Measurements from ENCODE around the gene AHRR.
"Not testable (repeated sequence)": the region's sequence is repeated elsewhere in the genome, so short reads cannot be mapped to it uniquely, and the experiment has no call there.

AHRR gene

GRCh38 chr5:477871-478270, 156.4 kb downstream of the AHRR start:
- FAIRE-seq (no peak), DNase-seq (ENCODE audit: extremely low spot score, insufficient read length, low read depth) (no peak)

DNA sequence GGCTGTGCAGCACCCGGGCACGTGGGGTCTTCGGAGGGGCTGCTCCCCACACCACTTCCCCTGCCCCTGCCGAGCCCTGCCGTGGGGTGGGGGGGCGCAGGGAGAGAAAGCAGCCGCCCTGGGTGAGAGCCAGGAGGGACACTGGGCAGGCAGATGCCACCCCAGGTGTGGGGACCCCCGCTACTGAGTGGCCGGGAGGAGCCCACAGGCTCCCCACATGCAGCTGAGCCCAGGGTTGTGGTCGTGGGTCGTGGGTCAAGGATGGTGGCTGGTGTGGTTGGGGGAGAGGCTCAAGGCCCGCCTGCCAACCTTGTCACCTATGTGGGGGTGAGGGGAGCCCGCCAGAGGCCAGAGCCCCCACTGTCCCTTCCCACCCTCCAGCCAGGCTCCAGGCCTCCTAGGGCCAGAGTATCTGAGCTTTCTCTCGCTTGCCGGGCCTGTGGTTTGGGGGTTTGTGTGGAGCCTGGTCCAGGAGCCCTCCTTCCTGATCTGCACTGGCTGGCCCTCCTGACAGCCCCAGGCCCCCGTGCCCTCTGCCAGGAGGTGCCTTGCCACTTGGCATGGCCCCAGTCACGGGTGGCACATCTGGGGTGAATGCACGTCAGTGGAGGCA, 157.0 kb downstream of the AHRR start:
- FAIRE-seq, result no peak
- no peak for DNase-seq (ENCODE audit: extremely low spot score, insufficient read length, low read depth)

- FAIRE-seq, result no peak
- DNase-seq (ENCODE audit: extremely low spot score, insufficient read length, low read depth), result no peak
Measured at GRCh38 chr5:478982-479535, 157.5 kb downstream of the AHRR start.

GRCh38 chr5:479566-480319, 158.2 kb downstream of the AHRR start:
- FAIRE-seq (no peak), DNase-seq (ENCODE audit: extremely low spot score, insufficient read length, low read depth) (no peak)

GRCh38 chr5:481347-481746, 159.8 kb downstream of the AHRR start:
- FAIRE-seq (no peak), DNase-seq (ENCODE audit: extremely low spot score, insufficient read length, low read depth) (no peak)

- no peak for FAIRE-seq
- DNase-seq (ENCODE audit: extremely low spot score, insufficient read length, low read depth), result no peak
Measured at GRCh38 chr5:482021-482420, 160.5 kb downstream of the AHRR start.

DNA sequence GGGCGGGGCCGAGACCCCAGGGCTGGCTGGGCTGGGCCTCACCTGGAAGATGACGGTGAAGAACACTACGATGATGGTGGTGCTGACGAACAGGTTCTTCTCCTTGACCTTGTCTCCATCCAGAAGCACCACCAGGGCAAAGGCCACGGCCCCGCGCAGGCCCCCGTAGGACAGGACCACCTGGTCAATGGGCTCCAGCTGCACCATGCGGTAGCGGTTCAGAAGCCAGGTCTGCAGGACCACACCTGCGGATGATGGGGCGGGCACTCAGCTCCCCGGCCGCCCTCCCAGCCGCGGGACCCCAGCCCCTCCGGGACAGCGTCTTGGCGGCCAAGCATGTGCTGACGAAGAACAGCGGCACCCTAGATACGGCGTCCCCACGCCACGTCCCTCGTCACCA, 161.0 kb downstream of the AHRR start:
- no peak for FAIRE-seq
- DNase-seq (ENCODE audit: extremely low spot score, insufficient read length, low read depth), result no peak

GRCh38 chr5:483011-483410, 161.5 kb downstream of the AHRR start:
- FAIRE-seq (no peak), DNase-seq (ENCODE audit: extremely low spot score, insufficient read length, low read depth) (no peak)

DNA sequence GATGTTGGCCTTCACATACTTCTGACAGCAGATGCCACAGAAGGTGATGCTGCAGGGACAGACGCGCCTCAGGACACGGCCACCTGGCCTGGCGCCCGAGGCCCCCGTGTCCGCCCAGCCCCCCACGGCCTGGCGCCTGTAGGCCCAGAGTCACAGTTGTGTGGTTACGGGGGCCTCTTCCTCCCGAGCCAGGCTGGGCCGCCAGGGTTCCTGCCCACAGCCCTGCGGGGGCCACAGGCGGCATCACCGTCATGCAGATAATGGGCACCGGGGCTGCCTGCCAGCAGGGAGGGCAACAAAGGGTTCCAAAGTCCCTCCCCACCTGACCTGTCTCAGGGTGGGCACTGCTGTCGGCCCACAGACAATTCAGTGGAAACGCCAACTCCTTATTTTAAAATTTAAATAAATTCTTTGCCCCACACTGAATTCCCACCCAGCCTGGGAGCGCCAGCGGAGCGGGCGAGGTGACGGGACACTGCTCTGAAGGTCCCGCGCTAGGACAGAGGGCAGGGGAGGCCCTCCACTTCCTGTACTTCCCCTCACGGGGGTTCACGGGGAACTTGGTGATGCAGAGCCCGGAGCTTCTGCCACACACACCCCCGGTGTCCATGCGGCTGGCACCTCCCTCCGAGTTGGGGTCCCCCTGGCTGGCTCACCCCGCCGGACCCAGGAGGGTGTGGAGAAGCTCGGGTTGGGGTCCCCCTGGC, 162.1 kb downstream of the AHRR start:
- no peak for FAIRE-seq
- no peak for DNase-seq (ENCODE audit: extremely low spot score, insufficient read length, low read depth)

DNA sequence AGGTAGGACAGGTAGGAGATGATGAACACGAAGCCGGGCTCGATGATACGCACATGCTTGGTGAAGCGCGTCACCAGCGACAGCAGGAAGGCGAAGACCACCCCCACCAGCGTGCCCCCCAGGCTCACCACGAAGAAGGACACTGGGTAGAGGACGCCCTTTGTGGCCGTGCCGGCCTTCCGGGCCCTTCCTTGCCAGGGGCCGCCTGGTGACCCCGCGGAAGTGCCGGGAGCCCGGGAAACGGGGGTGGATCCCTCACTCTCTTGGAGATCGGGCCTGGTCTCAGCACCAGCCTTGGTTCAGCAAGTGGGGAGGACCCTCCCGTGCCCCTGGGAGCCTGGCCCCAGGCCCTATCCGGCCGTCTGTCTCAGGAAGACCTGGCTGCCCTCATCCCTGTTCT, 163.0 kb downstream of the AHRR start:
- FAIRE-seq (no peak), DNase-seq (ENCODE audit: extremely low spot score, insufficient read length, low read depth) (no peak)

DNA sequence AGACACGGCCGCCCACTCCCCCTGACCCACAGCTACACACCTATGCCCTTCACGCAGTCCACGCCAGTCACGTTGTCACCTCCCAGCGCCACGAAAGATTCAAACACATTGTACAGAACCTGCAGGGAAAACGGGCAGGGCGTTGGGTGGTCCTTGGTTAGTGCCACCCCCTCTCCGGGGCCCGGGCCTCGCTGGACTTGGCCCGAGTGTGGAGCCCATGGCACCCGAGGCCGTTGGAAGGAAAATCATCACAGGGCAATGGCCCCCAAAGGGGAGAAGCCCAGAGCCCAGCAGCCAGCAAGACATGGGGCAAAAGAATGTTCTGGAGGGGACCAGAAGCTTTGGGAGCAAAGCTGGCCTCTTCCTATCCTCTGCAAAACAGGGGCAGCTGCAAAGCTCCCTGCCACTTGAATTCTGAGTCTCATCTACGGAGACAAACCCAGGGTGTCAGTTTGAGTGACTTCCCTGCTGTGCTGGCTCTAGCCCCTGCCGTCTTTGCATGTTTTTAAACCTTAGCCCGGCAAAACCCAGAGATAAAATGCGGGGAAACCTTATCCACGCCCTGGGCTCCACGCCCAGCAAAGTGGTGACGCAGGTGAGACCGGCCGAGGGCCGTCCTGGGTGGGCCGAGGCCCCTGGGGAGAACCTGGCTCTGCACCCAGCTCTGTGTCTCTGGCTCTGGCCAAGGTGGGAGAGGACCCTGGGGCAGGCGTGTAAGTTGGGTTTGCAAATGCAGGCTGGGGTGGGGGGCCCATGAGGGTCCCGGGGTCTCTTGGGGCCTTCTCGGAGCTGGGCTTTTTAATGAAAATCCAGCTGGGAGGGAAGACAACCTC, 163.8 kb downstream of the AHRR start:
- DNase-seq (ENCODE audit: extremely low spot score, insufficient read length, low read depth) (no peak), FAIRE-seq (no peak)

DNA sequence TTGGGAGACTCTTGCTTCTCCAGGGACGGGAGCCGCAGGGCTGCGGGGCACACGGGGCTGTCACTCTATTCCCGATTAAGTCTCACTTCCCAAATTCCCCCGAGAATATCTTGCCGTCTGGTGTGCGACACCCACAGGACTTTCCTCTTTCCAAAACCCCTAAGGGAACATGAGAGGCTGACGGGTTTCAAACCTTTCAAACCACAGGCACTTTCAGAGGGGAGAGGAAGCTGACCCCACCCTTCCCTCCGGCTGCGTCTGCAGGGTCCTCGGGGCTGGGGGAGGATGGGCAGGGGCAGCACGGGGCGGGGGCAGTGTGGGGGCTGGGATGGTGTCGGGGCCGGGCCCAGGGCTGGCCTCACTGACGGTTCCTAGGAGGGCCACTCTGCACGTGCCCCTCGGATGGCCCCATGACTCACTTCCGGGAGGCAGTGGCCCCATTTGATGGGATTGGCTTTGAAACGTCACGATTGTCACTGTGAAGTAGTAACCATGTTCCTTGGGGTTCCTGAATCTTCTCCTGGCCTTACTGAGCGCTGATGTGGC, 164.5 kb downstream of the AHRR start:
- FAIRE-seq, result no peak
- no peak for DNase-seq (ENCODE audit: extremely low spot score, insufficient read length, low read depth)

GRCh38 chr5:486597-486996, 165.1 kb downstream of the AHRR start:
- not testable (repeated sequence) for FAIRE-seq; DNase-seq (ENCODE audit: extremely low spot score, insufficient read length, low read depth)
